Stimulated activated CD4-positive, alpha-beta T cell treated with anti-CD3 and anti-CD28 coated beads, TNF-alpha, amount 100 ng/mL, for 24 hours (primary cell): Measurements from ENCODE around the gene MLXIP.

ENCODE experiments used
- DNase-seq, 3 experiments: peaks; one replicate each; pipeline ENCODE4 v3.0.0-alpha.2; 2020; ENCODE audit warnings: low read depth in 3 of 3

MLXIP gene

DNA sequence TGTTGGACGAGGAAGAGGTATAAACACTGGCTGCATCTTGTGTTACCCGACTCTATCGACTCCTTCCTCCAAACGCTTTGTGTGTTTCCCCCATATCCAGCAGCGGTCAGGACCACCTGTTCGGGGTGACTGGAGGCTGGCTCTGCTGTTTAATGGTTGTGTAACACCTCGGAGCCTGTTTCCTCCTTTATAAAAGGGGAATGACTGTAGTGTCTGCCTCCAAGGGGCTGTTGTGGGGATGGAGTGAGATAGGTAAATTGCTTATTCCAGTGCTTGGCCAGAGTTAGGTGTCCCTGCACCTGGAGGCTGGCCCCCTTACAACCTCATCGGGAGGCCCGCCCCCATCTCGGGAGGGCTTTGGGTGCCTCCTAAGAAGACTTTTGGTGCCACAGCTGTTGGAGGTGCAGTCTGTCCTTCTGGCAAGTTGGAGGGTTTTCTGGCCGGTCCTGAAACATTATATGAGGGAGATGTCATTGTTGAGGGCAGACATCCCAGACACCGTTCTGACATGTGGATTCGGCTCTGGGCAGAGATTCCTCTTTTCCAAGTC is 1.1 kb downstream of the MLXIP start:
- no peak for DNase-seq

DNA sequence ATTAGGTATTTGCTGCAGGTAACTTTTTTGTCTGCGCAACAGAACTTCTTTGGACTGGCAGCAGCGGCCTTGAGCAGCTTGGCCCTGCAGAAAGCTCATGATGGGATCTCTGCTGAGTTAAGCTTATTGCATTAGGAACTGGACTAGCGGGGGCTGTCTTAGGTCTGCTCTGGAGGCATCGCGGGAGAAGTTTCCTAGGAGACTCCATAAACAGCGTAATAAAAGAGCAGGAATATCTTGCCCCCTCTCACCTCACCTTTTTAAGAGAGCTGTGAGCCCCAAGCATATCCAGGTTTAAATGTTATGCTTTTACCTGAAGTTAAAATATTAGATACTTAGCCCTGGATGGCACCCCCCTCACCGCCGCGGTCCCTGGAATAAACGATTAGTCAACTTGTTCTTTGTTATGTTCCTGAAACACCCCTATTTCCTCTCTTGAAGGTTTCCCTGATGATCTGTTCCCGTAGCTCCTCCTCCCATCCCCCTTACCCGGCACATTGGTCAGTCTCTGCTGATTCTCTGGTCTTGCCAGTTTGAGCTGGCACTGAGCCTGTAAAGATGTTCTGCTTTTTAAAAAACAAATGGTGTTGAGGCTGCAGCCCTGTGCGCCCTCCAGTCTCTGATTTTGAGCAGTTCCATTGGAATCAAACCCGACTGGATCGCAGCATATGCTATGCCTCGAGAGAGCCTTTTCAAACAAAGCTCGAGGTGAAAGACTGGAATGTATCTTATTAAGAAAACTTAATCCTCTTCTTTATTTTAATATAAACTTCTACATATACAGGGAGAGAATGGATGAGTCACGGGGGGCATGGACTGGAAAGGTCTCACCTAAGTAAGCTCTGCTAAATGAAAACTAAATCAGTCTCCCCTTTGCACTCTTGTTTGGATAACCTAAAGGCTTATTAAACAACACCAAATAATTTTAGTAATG is 1.9 kb downstream of the MLXIP start:
- no peak for DNase-seq

GRCh38 chr12:122081083-122081696 is 2.6 kb downstream of the MLXIP start:
- DNase-seq = no peak

DNA sequence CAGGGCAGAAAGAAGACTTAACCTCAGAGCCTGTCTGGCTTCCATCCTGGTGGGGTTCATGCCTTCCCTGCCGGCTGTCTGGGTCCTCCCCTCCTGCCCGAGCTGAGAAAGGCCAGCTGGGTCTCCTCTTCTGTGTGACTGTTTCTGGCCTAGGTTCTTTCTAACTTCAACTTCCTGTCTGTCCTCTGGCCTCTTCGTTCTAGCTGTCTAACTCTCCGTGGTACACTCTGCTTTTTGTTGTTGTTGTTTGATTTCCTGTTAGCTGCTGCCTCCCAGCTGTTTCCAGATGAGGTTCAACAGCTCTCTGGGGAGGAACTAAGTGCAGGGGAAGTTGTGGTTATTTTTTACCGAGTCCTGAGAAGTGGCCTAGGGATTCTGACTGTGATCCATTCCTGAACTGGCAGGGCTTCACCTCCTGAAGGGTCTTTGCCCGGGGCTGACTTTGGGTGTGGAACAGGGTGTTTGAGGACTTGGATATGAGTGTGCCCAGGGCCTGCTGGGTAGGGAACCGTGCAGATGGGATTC is 3.2 kb downstream of the MLXIP start:
- DNase-seq = no peak

- peak in 1 of 3 experiments; percentile 45 for DNase-seq
Measured at GRCh38 chr12:122082621-122083356, 4.2 kb downstream of the MLXIP start.

DNA sequence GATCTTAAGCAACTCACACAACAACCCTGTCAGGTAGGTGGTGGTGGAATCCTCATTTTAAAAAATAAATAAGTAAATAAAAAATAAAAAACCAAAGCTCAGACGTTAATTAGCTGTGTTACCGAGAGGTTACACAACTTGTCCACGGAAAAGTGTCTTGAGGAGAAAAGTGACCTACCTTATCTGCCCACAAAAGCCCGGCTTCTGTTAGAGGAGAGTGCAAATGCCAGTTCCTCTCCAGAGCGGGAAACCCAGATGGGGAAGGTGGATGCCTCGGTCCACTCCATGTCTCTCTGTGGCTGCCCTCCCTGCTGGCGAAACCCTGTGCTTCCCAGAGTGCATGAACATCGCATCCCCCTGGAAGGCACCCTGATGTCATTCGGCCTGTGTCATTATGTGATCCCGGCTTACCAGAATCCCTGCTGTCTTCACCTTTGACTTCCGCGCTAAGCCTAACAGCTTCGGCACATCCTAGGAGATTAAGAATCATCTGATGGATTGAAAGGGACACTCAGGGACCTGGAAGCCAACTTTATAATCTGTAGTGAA is 6.4 kb downstream of the MLXIP start:
- no peak for DNase-seq

- no peak for DNase-seq
Measured at GRCh38 chr12:122085591-122085990, 7.0 kb downstream of the MLXIP start.

DNA sequence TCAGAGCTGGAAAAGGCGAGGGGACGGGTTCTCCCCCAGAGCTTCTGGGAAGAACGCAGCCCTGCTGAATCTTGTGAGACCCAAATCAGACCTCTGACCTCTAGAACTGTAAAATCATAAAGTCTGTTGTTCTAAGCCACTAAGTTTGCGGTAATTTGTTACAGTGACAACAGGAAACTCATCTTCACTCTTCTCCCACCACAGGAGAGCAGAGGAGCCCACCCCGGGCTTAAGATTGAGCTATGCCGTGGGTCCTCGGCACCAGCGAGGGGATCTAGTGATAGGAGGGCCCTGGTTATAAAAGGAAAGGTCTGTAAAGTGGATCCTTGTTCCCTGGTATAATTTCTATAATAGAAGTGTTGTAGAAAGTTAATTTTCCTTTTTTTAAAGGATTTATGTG is 7.6 kb downstream of the MLXIP start:
- no peak for DNase-seq

DNA sequence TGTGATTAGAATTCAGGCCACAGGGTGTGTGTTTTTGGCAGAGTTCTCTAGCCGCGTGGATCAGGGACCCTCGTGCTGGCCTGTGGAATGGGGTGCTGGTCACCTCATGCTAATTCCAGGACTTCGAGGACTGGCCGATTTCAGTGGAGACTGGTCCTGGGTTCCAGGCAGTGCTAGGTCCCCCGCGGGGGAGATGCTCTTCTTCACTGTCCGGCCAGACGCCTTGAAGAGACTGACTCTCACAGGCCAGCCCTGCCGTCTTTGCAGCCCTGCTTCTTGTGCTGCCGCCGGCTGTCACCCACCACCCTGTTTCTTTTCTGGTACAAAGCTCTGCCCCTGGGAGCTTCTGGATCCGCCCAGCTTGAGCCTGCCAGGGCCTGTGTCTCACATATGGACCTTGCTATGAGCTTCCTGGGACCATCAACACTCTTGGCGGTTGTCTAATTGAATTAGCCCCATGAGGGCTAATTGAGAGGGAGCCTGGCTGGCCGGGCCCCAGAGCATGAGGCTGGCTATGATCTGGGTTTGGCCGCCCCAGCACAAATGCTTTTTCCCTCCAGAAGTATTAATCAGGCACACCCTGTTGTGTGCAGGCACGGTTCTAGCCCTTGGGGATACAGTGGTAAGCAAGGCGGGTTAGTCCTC is 8.2 kb downstream of the MLXIP start:
- DNase-seq = no peak

DNA sequence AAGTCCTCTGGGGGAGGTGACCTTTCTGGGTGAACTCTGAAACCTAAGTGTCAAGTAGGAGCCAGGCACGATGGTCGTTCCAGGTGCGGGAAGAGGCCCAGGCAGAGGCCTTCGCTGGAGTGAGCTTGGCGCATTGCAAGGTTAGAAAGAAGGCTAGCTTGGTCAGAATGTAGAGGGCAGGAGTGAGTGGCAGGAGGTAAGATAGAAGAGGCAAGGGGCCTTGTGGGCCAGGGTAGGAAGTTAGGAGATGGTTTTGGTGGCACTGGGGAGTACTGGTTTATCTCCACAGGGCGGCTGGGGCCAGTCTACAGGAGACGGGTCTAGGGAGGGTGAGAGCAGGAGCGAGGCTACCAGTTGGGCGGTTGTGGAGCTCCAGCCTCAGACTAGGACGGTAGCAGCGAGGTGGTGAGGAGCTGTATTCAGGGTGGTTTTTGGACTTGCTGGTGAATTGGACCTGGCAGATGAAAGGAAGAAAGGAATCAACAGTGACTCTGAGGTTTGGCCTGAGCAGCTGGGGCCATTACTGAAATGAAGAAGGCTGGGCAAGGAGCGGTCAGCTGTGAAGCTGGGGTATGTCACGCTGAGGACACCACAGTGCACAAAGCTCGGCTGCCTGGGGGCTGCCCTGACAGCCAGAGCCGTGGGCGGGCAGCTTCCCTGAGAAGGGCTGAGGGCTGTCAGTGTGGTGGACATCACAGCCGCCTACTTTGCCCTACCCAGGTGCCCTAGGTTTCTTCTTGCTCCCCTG is 9.0 kb downstream of the MLXIP start:
- DNase-seq = no peak

DNA sequence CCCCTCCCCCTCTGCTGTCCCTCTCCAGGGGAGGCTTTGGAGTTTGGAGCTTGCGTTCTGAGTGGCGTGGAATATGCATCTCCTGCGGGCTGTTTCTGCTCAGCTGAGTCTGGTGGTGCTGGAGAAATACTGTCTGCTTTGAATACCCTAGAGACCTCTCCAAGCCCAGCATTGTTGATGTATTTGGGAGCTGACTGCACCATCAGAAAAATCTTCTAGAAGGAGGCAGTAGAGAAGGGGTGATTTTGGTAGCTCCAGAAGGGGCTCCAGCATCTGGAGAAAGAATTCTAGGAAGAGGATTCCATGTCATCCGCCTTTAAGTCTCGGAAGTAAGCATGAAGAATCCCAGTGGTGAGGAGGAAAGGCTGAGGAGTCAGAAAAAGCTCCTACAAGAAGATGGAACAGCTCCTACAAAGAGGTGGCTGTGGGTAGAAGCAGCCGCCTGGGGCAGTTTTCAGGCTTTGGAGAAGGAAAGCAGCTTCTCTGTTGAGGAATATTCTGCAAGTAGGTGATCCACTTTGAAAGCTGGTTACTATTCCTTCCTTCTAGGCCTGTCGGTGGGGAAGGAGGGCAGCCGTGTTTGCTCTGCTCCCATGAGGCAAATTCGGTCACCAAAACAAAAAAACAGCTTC is 9.7 kb downstream of the MLXIP start:
- no peak for DNase-seq

GRCh38 chr12:122089077-122089476 is 10.5 kb downstream of the MLXIP start:
- DNase-seq = no peak

DNA sequence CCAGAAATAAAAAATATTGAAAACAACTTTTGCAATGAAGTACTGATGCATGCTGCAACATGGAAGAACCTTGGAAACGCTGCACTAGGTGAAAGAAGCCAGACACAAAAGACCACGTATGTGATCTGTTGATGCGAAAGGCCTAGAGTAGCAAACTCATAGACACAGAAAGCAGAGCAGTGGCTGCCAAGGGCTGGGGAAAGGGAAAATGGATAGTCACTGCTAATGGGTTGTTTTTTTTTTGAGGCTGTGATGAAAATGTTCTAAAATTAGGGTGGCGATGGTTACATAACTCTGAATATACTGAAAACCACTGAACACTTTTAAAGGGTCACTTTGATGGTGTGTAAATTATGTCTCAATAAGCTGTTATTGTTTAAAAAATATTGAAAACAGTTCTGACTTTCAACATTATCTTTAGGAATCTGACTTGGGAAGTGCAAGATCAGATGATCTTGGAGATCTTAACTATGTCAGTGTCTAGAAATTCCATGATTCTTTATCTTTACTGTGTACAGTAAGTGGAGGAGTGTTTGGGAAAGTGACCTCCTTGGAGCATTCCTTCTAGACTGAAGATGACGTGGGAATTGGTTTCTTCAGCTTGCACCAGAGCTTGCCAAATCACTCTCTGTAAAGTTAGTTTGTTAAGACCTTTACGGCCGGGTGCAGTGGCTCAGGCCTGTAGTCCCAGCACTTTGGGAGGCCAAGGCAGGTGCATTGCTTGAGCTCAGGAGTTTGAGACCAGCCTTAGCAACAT is 12.4 kb downstream of the MLXIP start:
- DNase-seq = no peak

DNA sequence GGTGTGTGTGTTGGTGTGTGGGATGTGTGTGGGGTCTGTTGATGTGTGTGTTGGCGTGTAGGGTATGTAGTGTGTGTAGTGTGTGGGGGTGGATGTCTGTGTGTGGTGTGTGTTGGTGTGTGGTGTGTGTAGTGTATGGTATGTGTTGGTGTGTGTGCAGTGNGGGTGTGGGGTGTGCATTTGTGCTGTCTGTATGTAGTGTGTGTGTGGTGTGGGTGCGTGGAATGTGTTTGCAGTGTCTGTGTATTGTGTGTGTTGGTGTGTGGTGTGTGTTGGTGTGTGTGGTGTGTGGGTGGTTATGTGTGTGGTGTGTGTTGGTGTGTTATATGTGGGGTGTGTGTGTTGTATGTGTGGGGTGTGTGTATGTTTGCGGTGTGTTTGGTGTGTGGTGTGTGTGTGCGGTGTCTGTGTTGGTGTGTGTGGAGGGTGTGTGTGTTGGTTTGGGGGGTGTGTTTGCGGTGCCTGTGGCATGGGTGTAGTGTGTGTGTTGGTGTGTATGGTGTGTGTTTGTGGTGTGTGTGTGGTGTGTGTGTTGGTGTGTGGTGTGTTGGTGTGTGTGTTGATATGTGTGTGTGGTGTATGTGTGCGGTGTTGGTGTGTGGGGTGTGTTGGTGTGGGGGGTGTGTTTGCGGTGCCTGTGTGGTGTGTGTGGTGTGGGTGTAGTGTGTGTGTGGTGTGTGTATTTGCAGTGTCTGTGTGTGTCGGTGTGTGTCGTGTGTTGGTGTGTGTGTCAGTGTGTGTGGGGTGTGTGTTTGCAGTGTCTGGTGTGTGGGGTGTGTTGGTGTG is 14.7 kb downstream of the MLXIP start:
- DNase-seq = no peak

- no peak for DNase-seq
Measured at GRCh38 chr12:122094137-122094734, 15.7 kb downstream of the MLXIP start.

DNA sequence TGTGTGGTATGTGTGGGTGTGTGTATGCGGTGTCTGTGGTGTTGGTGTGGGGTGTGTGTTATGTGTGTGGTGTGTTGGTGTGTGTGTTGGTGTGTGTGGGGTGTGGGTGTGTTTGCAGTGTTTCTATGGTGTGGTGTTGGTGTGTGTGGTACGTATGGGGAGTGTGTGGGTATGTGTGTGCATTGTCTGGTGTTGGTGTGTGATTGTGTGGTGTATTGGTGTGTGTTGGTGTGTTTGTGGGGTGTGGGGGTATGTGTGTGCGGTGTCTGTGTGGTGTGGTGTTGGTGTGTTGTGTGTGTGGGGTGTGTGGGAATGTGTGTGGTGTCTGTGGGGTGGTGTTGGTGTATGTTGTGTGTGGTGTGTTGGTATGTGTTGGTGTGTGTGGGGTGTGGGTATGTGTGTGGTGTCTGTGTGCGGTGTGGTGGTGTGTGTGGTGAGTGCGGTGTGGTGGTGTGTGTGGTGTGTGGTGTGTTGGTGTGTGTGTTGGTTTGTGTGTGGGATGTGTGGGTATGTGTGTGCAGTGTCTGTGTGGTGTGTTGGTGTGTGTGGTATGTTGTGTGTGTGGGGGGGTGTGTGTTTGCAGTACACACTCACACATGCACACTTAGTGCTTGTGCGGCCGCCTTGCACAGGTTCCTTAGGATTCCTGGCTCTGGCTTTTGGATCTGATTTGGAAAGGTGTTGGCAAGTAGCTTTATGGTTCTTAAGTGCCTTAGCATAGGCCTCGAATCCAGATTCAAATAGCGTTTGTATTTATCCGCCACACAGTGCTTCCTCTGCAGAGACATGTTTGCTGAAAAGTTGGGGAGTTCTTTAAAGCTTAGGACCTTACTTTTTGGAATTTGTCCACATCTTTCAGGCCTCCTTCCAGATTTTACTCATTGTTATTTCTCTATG is 16.4 kb downstream of the MLXIP start:
- DNase-seq = no peak

- DNase-seq = no peak
Measured at GRCh38 chr12:122096014-122096413, 17.5 kb downstream of the MLXIP start.
